Measurements from ENCODE around the gene THEM4. TPM values are rescaled to one million over a fixed set of nuclear protein-coding genes. Genes with fewer than 3 reads are reported as not detected.
A peak's percentile ranks its signal among the peaks of the same experiment; 100 is the strongest.

Gene THEM4
- total RNA-seq (2014; rRNA removed; shearing (Covaris generic)), result 13.5 and 15.4 TPM in 2 replicates

DNA sequence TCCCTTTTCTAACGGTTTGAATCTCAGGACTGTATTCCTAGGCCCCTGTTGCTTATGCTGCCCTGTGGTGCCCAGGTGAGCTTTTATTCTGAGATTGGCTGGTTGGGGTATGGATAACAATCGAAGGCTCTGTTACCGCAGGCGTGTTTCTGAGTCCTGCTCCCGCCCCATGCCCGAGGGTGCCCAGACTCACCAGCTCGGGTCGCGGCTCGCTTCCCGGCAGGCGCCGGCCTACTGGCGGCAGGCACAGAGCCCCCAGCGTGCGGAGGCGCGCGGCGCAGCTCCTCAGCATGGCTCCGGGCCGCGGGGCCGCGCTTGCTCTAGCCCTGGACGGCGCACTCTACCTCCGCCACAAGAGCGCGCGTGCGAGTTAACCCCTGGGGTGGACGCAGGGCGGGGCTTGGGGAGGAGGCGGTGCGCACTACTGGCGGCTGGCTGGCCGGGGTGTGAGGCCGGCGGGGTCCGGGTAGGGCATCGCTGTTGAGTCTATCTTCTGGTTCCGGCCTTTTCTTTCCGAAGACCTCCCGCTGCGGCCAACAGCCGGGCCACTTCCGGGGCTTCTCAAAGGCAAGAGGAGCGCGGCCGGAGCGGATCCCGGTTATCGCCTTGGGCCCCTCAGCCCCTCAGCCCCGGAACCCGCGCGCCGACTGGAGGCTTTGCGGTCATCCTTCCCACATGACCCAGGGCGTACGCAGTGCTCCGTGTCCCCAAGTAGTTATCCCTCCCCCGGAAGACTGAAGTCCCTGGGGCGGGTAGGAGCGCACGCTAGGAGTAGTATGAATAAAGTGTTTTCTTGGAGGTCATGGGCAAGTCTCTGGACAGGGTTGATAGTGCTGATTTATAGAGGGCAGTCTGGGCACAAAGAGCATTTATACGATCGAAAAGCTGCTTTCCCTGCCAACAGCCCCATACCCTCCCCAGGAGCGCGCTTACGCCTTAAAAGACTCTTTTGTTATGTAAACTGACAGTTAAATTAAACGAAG is at the start of gene THEM4:
TSS of gene THEM4 (minus strand) at position 345 of the 983 bp plus-strand sequence. CDS start at position 292, 53 bp downstream.
- peak within 1 kb of the TSS; percentile 63 for H3K4me3 ChIP-seq
- no peaks in the 10 kb centered on the region for H3K27me3 ChIP-seq
- H3K4me1 ChIP-seq, result 0 out of 2 replicates have a peak, but pooled peaks cover 2% of the 10 kb centered on the region
- peak; percentile 95 to 97 for DNase-seq
- no peaks in the 10 kb centered on the region for H3K9me3 ChIP-seq (replicated peaks)
- no peaks in the 10 kb centered on the region; the same call in 1 of the 2 replicates for H3K36me3 ChIP-seq
- peak within 1 kb of the TSS; percentile 69 for H3K27ac ChIP-seq

DNA sequence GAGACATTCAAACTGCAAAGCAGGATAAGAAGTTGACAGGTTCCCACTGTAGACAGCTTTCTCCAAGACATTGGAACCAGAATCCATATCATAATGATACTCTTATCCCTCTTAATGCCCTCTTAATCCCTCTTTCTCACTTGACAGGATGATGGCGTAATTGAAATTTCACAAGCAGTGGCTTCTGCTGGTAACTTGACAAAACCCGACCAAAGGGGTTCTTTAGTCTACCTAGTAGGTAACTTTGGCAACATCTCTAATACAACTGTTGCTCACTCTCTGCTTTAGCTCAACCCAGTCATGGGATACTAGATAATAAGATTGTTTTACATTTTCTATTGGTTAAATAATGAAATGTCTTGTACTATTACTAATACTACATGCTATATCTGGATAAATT is 49.6 kb upstream of the THEM4 start:
- DNase-seq, result no peak
- Histone ChIP-seq H3K4me3 (no peak overlapping the region), H3K36me3 (no peaks in the 10 kb centered on the region), H3K27ac (no peak overlapping the region), H3K4me1 (no peaks in the 10 kb centered on the region), H3K27me3 (no peaks in the 10 kb centered on the region), H3K9me3 (replicated peaks) (no peaks in the 10 kb centered on the region)

DNA sequence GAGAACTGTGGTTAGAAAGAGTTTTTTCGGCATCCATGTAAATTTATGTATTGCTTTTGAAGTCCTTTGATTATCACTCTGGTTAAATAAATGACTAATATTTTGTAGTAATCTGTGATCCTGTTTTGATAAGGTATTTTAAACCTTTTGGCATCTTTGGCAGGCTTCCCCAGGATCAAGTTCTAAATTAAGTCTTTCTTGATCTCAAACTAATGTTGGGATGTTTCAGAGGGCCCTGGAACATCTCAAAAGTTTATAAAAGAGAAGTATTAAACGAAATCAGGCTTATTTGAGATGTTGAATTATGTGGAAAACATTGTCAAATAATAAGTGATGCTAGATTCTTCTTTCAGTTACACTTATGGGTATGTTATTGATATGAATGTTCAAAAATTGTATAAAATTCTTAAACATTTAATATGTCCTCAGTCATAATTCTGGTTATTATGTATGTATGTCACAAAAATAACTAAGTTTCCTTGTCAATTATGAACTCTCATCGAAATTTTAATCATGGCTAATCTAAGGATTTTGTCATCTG is 47.7 kb upstream of the THEM4 start:
- Histone ChIP-seq H3K27me3 (peaks cover 5% of the 10 kb centered on the region; the same call in 1 of the 2 replicates), H3K36me3 (no peaks in the 10 kb centered on the region), H3K4me3 (no peak overlapping the region), H3K27ac (no peak overlapping the region), H3K9me3 (replicated peaks) (no peaks in the 10 kb centered on the region), H3K4me1 (no peaks in the 10 kb centered on the region)
- DNase-seq, result no peak

DNA sequence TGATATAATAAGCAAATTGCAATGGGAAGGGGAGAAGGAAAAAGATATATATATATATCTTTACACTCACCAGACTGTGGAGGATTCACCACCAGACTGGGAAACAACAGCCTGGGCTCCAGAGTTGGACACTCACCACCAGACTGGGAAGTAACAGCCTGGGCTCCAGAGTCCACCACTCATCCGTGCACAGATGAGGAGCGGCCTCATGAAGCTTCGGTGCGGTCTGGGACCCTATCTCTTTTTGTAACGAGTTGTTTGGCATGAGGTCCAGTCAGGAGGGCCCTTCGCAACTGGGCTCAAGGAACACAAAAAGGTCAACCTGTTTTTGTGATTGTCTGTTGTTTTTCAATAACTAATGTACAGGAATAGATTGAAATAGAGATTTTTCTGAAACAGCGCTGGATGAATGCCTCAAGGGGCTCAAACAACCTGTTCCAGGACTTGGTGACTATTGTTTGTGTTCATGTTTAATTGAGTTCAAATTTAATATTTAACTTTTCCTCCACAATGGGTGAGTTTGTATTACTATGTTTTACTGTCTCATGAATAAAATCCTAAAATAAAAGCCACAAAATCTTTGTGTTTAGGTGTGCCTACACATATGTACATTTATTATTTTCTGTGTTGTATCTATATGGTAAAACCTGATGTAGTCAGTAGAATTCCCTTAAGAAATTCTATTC is 44.2 kb upstream of the THEM4 start:
- Histone ChIP-seq H3K27ac (no peak overlapping the region), H3K9me3 (replicated peaks) (no peaks in the 10 kb centered on the region), H3K36me3 (no peaks in the 10 kb centered on the region), H3K4me3 (no peak overlapping the region), H3K27me3 (peaks cover 5% of the 10 kb centered on the region; the same call in 1 of the 2 replicates), H3K4me1 (no peaks in the 10 kb centered on the region)
- DNase-seq, result no peak

DNA sequence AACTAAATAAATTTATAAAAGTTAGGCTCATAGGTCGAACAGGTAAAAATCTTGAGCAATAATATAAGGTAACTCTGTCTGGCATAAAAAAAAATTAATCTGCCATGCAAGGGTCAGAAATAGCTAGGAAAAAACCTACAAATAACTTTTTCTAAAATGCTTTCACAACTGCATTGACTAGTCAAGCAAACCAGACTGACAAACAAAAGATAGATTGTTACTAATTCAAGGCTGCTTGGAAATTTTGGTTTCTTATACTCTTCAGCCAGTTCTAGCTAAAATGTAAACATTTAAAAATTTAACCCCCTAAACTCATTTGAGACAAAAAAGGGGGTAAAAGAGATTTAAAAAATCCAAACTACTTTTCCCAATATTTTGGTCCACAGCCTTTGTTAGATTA is 43.5 kb upstream of the THEM4 start:
- H3K27ac ChIP-seq, result no peak overlapping the region
- no peak for DNase-seq
- H3K36me3 ChIP-seq, result no peaks in the 10 kb centered on the region
- peaks cover 5% of the 10 kb centered on the region; the same call in 1 of the 2 replicates for H3K27me3 ChIP-seq
- no peaks in the 10 kb centered on the region for H3K4me1 ChIP-seq
- H3K9me3 ChIP-seq (replicated peaks), result no peaks in the 10 kb centered on the region
- no peak overlapping the region for H3K4me3 ChIP-seq

DNA sequence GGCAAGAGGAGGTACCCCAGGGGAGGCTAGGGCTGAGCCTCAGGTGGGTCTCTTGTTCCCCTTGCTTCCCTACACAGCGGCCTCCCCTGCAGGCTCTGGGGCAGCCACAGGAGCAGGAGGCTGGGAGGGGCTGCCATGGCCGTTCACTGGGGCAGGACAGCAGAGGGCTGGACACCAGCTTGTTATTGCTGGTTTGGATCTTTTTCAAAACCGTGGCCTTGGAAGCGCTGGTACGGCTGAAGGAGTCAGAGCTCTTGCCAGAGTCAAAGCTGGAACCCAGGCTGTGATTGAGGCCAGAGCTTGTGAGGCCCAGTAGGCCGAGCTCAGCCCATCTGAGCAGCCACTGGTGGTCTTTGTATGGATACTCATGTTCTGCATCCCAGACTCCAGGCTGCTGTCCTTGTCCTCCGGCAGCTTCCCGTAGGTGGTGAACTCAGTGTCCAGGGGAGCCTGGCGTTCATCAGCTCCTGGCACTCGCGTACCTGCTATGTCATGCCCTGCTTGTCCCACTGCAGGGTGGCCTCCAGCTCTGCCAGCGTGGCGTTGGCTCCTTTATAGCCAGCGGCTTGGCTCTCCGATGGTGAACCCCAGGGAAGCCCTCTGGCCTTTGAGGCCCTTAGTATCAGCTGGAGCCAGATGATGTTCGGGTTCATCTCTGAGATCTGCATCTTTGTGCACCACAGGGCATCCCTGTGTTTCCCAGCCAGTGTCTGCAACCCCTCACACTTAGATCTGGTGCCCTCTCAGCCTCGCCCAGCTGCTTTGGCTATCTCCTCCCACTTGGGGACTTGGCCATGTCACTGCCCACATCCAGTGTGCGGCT is 40.3 kb upstream of the THEM4 start:
- H3K4me3 ChIP-seq, result no peak overlapping the region
- no peak for DNase-seq
- no peak overlapping the region for H3K27ac ChIP-seq
- no peaks in the 10 kb centered on the region for H3K36me3 ChIP-seq
- H3K27me3 ChIP-seq, result peaks cover 5% of the 10 kb centered on the region; the same call in 1 of the 2 replicates
- 0 out of 2 replicates have a peak, but pooled peaks cover 3% of the 10 kb centered on the region for H3K4me1 ChIP-seq
- no peaks in the 10 kb centered on the region; the same call in 1 of the 2 replicates for H3K9me3 ChIP-seq (replicated peaks)

DNA sequence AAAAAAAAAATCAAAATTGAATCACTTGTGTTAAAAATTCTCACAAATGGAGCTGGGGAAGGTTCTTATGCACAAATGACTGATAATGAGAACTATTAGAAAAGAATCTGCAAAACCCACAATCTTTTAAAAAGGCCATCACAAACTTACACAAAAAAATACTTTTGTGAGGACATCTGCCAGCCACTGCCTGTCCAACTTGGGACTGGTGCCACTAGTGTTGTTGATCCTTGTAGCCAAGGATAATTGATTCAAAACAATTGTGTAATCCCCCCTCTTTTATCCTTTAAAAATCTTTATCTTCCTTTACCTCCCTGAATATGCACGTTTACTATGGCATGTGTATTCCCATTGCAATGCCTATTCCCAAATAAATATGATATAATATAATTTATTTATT is 39.2 kb upstream of the THEM4 start:
- no peak for DNase-seq
- no peaks in the 10 kb centered on the region for H3K36me3 ChIP-seq
- H3K27ac ChIP-seq, result no peak overlapping the region
- H3K9me3 ChIP-seq (replicated peaks), result no peaks in the 10 kb centered on the region; the same call in 1 of the 2 replicates
- H3K4me1 ChIP-seq, result 0 out of 2 replicates have a peak, but pooled peaks cover 3% of the 10 kb centered on the region
- no peak overlapping the region for H3K4me3 ChIP-seq
- H3K27me3 ChIP-seq, result peaks cover 5% of the 10 kb centered on the region; the same call in 1 of the 2 replicates

DNA sequence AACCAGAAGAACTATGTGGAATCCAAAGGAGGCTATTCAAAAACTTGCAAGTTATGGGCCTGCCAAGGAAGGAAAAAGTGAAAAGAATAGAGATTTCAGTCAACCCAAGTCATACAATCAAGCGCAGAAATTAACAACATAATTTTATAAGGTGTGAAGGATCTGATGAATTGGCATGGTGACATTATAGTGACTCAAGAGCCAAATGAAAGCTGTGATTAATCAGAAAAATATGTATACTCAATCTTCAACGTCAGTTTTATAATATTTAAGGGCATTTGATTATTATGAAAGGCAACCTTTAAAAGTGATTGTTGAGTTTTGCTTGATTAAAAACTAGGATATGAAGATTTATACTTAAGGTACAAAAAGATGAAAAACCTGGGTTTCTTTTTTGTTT is 37.8 kb upstream of the THEM4 start:
- Histone ChIP-seq H3K27ac (no peak overlapping the region), H3K4me3 (no peak overlapping the region), H3K36me3 (no peaks in the 10 kb centered on the region), H3K27me3 (no peaks in the 10 kb centered on the region), H3K4me1 (0 out of 2 replicates have a peak, but pooled peaks cover 3% of the 10 kb centered on the region), H3K9me3 (replicated peaks) (no peaks in the 10 kb centered on the region; the same call in 1 of the 2 replicates)
- no peak for DNase-seq

DNA sequence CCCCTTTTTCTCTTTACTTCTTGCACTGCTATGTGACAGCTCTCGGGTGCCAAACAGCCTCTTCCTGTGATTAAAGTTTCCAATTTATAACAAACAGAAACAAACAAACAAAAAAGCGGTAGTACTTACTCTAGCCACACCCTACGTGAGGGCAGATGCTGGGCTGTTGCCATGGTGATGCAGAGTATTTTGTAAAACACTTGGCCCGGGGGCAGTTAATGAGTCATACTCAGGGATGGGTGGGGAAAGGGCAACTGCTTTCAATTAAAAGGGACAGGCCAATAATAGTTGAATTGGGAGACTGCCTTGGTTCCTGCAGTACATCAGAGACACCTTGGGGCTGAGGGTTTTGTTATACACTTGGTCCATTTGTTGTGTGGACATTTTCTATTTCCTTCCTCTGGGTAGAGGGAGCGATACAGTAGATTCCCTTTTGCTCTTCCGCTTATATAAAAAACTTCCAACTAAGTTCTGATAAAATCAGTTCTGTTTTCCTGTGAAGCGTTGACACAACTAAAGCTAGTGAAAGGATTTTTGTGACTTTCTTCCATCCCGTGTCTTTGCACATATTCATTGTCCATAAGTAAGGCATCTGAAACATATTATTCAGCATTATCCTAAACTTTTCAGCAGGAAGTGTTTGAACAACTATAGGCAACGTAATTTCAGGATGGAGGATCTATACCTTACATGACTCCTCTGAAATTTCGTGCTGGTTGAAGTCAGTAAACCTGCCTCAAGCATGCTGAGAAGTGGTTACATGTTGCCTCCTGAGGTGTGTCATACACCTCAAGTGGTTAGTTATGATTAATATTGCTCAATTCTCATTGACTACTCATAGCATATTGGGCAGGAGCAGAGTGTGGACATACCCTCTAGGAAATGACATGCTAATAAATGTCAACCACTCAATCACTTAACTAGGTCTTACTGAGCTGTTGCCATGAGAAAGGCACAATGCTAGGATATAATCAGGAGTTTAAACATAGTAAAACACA is 36.7 kb upstream of the THEM4 start:
- Histone ChIP-seq H3K4me3 (no peak overlapping the region), H3K27me3 (no peaks in the 10 kb centered on the region), H3K36me3 (no peaks in the 10 kb centered on the region), H3K27ac (no peak overlapping the region), H3K4me1 (0 out of 2 replicates have a peak, but pooled peaks cover 3% of the 10 kb centered on the region), H3K9me3 (replicated peaks) (no peaks in the 10 kb centered on the region; the same call in 1 of the 2 replicates)
- peak; percentile 65 to 69 for DNase-seq

DNA sequence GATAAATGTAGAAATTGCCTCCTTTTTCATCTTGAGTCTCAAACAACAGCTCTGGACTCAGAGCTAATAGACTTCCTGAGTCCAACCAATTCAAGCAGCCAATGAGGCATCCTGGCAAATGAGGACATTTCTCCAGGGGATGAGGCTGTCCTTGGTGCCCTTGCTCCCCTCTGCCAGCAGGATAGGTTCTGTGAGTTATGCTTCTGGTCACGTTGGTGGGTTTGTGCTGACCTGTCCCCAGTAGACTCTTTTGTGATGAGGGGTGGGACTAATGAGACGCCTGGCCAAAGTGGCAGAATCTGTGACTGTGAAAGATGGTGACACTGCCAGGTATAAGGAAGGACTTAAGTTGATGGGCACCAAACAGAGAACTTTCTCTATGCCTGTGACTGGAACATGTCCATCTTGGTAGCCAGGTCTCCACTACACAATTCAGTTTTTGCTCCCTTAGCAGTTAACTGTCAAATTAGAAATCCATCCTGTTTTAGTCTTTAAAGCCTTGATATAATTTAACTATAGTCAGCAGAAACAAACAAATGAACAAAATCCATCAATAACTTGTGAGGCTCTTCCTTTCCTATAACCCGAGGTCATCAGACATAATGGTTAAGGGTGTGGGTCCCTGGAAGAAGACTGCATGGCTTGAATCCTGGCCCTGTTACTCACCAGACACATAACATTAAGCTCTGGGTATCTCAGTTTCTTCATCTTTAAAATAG is 35.7 kb upstream of the THEM4 start:
- no peak overlapping the region for H3K27ac ChIP-seq
- no peak for DNase-seq
- H3K27me3 ChIP-seq, result no peaks in the 10 kb centered on the region
- no peak overlapping the region for H3K4me3 ChIP-seq
- H3K9me3 ChIP-seq (replicated peaks), result no peaks in the 10 kb centered on the region; the same call in 1 of the 2 replicates
- H3K36me3 ChIP-seq, result no peaks in the 10 kb centered on the region
- 0 out of 2 replicates have a peak, but pooled peaks cover 3% of the 10 kb centered on the region for H3K4me1 ChIP-seq

DNA sequence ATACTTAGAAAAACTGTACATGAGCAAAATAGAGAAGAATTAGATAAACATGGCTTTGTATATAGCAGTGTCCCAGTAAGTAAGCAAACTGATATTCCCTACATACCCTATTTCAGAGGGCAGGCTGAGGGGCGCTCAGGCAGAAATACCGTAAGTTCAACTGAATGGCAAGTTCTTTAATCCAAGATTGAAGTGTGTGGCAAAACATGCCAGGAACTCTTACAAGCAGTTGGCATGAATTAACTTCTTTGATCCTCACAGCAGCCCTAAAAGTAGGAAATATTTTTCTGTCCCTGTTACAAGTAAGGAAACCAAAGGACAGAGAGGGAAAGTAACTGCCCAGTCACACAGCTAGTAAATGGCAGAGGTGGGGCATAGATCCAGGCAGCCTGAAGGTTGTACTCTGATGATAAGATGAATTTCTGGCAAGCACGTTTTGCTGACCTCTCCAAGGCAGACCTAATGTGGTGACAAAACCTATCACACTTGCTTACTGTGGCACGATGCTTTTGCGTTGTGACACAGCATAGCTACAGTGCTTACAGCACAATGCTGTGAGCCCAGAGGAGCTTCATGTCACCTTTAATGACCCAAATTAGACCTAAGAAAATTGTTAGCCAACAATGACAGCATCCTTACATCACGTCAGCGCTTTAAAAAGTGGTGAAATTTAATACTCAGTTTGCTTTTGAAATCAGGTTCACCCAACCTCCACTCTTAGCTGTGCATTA is 35.0 kb upstream of the THEM4 start:
- no peak overlapping the region for H3K27ac ChIP-seq
- no peaks in the 10 kb centered on the region; the same call in 1 of the 2 replicates for H3K9me3 ChIP-seq (replicated peaks)
- no peaks in the 10 kb centered on the region for H3K27me3 ChIP-seq
- no peak for DNase-seq
- H3K4me3 ChIP-seq, result no peak overlapping the region
- H3K4me1 ChIP-seq, result 0 out of 2 replicates have a peak, but pooled peaks cover 3% of the 10 kb centered on the region
- H3K36me3 ChIP-seq, result no peaks in the 10 kb centered on the region

DNA sequence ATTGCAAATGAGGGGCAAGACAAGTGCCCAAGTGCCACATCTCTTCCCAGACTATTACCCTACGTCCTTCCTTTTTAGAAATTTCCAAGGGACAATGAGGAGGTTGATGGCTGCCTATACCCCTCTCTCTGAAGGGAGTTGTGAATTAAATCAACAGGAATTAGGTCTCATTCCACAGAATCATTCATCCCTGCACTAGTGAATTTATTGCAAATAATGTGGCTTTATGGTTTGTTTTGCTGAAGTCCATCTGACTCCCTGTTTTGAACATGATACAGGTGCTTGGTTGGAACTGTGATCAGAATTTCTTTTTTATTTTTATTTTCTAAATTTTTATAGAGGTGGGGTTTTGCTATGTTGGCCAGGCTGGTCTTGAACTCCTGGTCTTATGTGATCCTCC is 34.3 kb upstream of the THEM4 start:
- H3K4me3 ChIP-seq, result no peak overlapping the region
- no peaks in the 10 kb centered on the region; the same call in 1 of the 2 replicates for H3K9me3 ChIP-seq (replicated peaks)
- H3K27ac ChIP-seq, result no peak overlapping the region
- DNase-seq, result no peak
- no peaks in the 10 kb centered on the region for H3K36me3 ChIP-seq
- no peaks in the 10 kb centered on the region for H3K27me3 ChIP-seq
- 0 out of 2 replicates have a peak, but pooled peaks cover 3% of the 10 kb centered on the region for H3K4me1 ChIP-seq
